Measurements from ENCODE around the gene MTUS2. TPM values are rescaled to one million over a fixed set of nuclear protein-coding genes. Genes with fewer than 3 reads are reported as not detected.

The MTUS2 gene
- total and polyA plus RNA-seq, 4 donors: under 0.01 to 0.70 (median 0.15) TPM

DNA sequence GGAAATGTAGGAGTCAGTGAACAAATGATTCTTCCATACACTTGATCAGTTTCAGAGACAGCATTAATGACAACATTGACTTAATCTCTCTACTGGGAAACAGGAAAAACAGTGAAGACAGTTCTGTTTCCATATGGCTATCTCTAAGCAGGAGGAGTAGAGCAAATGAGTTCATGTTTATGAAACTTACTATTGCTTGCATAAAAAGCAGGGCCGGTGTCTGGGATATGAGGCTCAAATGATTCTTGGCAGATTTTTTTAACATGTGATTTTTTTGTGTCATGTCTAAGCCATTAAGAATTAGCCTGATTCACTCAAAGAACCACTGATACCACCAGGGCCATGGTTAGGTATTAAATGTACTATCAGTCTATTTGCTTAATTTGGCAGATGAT, 633.5 kb downstream of the MTUS2 start:
- TF ChIP-seq, protein P1, sequence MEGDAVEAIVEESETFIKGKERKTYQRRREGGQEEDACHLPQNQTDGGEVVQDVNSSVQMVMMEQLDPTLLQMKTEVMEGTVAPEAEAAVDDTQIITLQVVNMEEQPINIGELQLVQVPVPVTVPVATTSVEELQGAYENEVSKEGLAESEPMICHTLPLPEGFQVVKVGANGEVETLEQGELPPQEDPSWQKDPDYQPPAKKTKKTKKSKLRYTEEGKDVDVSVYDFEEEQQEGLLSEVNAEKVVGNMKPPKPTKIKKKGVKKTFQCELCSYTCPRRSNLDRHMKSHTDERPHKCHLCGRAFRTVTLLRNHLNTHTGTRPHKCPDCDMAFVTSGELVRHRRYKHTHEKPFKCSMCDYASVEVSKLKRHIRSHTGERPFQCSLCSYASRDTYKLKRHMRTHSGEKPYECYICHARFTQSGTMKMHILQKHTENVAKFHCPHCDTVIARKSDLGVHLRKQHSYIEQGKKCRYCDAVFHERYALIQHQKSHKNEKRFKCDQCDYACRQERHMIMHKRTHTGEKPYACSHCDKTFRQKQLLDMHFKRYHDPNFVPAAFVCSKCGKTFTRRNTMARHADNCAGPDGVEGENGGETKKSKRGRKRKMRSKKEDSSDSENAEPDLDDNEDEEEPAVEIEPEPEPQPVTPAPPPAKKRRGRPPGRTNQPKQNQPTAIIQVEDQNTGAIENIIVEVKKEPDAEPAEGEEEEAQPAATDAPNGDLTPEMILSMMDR (IDR thresholded peaks at IDR 0.05; ENCODE audit: low read depth, low read length, missing input control): no peak
- TF ChIP-seq TAF1 (conservative IDR thresholded peaks at IDR 0.05) (no peak), RAD21 (IDR thresholded peaks at IDR 0.05) (no peak), JUND (IDR thresholded peaks at IDR 0.05) (no peak), RXRA (IDR thresholded peaks at IDR 0.05) (no peak), HNF4A (conservative IDR thresholded peaks at IDR 0.05) (no peak), YY1 (IDR thresholded peaks at IDR 0.05) (no peak), FOXA2 (IDR thresholded peaks at IDR 0.05) (no peak), FOXA1 (IDR thresholded peaks at IDR 0.05) (no peak), GABPA (IDR thresholded peaks at IDR 0.05 in 1 of 2, conservative IDR thresholded peaks at IDR 0.05 in 1 of 2) (no peak), SP1 (IDR thresholded peaks at IDR 0.05) (no peak), NR2F2 (IDR thresholded peaks at IDR 0.05) (no peak), EGR1 (IDR thresholded peaks at IDR 0.05; ENCODE audit: low read depth in 2 of 2) (no peak), HNF4G (IDR thresholded peaks at IDR 0.05) (no peak)
- TF ChIP-seq, protein P2, sequence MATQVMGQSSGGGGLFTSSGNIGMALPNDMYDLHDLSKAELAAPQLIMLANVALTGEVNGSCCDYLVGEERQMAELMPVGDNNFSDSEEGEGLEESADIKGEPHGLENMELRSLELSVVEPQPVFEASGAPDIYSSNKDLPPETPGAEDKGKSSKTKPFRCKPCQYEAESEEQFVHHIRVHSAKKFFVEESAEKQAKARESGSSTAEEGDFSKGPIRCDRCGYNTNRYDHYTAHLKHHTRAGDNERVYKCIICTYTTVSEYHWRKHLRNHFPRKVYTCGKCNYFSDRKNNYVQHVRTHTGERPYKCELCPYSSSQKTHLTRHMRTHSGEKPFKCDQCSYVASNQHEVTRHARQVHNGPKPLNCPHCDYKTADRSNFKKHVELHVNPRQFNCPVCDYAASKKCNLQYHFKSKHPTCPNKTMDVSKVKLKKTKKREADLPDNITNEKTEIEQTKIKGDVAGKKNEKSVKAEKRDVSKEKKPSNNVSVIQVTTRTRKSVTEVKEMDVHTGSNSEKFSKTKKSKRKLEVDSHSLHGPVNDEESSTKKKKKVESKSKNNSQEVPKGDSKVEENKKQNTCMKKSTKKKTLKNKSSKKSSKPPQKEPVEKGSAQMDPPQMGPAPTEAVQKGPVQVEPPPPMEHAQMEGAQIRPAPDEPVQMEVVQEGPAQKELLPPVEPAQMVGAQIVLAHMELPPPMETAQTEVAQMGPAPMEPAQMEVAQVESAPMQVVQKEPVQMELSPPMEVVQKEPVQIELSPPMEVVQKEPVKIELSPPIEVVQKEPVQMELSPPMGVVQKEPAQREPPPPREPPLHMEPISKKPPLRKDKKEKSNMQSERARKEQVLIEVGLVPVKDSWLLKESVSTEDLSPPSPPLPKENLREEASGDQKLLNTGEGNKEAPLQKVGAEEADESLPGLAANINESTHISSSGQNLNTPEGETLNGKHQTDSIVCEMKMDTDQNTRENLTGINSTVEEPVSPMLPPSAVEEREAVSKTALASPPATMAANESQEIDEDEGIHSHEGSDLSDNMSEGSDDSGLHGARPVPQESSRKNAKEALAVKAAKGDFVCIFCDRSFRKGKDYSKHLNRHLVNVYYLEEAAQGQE (IDR thresholded peaks at IDR 0.05): no peak
- TF ChIP-seq, protein P3, sequence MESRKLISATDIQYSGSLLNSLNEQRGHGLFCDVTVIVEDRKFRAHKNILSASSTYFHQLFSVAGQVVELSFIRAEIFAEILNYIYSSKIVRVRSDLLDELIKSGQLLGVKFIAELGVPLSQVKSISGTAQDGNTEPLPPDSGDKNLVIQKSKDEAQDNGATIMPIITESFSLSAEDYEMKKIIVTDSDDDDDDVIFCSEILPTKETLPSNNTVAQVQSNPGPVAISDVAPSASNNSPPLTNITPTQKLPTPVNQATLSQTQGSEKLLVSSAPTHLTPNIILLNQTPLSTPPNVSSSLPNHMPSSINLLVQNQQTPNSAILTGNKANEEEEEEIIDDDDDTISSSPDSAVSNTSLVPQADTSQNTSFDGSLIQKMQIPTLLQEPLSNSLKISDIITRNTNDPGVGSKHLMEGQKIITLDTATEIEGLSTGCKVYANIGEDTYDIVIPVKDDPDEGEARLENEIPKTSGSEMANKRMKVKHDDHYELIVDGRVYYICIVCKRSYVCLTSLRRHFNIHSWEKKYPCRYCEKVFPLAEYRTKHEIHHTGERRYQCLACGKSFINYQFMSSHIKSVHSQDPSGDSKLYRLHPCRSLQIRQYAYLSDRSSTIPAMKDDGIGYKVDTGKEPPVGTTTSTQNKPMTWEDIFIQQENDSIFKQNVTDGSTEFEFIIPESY (IDR thresholded peaks at IDR 0.05): no peak
- TF ChIP-seq, protein P4, sequence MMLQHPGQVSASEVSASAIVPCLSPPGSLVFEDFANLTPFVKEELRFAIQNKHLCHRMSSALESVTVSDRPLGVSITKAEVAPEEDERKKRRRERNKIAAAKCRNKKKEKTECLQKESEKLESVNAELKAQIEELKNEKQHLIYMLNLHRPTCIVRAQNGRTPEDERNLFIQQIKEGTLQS (IDR thresholded peaks at IDR 0.05): no peak
- TF ChIP-seq, protein P5, sequence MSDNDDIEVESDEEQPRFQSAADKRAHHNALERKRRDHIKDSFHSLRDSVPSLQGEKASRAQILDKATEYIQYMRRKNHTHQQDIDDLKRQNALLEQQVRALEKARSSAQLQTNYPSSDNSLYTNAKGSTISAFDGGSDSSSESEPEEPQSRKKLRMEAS (IDR thresholded peaks at IDR 0.05): no peak
- Histone ChIP-seq H3K27ac (ENCODE audit: low read depth in 1 of 2, low read length in 2 of 2) (no peak overlapping the region), H3K9ac (ENCODE audit: low read depth in 1 of 2, low read length in 2 of 2) (no peak overlapping the region), H3K27me3 (ENCODE audit: control insufficient read depth in 4 of 4, insufficient read depth in 4 of 4, low read length in 3 of 4) (peaks cover 0 to 2% (median 0%) of the 10 kb centered on the region in 4 donors), H3K9me3 (ENCODE audit: control insufficient read depth in 4 of 4, low read length in 3 of 4) (no peaks in the 10 kb centered on the region), H3K4me3 (ENCODE audit: low read depth in 1 of 3, low read length in 3 of 3) (no peak overlapping the region), H3K4me1 (ENCODE audit: control insufficient read depth in 4 of 4, insufficient read depth in 4 of 4, low read length in 3 of 4) (no peaks in the 10 kb centered on the region), H3K36me3 (ENCODE audit: control insufficient read depth in 4 of 4, insufficient read depth in 3 of 4, low read depth in 1 of 4, low read length in 3 of 4) (no peaks in the 10 kb centered on the region)
- DNase-seq (ENCODE audit: low spot score): no peak
- 77% methylated on average over 1 of the region's 1 CpG for WGBS
